GM12878 (cell line): Measurements from ENCODE around the gene TRIM56. TPM values are rescaled to one million over a fixed set of nuclear protein-coding genes. Genes with fewer than 3 reads are reported as not detected.
"Not testable (repeated sequence)": the region's sequence is repeated elsewhere in the genome, so short reads cannot be mapped to it uniquely, and the experiment has no call there.

Experiments used
- ATAC-seq: fragments of 200-7000 bp; cut with Tn5 transposase; 3 replicates; pipeline ENCODE4 v1.9.1; 2020; ENCODE audit warnings: mild to moderate bottlenecking, moderate library complexity
- BruUV-seq: library from RNA; stranded (reverse); fragments of 400-500 nt; replicated peaks from 2 replicates; lab custom pipeline; 2021; lab: Mats Ljungman, UMichigan
- CTCF ChIA-PET: fragments of 300-600 bp; sonication (Branson Sonifier 250); formaldehyde crosslinking; extraction: SDS; loops from one replicate; lab custom pipeline; 2021; ENCODE audit warnings: inconsistent platforms; lab: Yijun Ruan, JAX
- POLR2A ChIA-PET: fragments of 350-600 bp; formaldehyde crosslinking; extraction: SDS; loops from one replicate; lab custom pipeline; 2021; ENCODE audit warnings: inconsistent platforms; lab: Charles Lee
- RAD21 ChIA-PET: fragments of 300-600 bp; sonication (Branson Sonifier 250); formaldehyde crosslinking; loops from one replicate; lab custom pipeline; 2023; ENCODE audit warnings: antibody characterized with exemption; ENCODE audit not compliant: unreplicated experiment; lab: Charles Lee
- SMC1A ChIA-PET: fragments of 300-600 bp; sonication (Branson Sonifier 250); formaldehyde crosslinking; loops from one replicate; lab custom pipeline; 2023; ENCODE audit not compliant: unreplicated experiment, uncharacterized antibody; lab: Charles Lee
- DNase-seq: peaks from one replicate; pipeline ENCODE4 v3.0.0-alpha.2; 2011; ENCODE audit warnings: low read depth, low spot score
- FAIRE-seq: peaks from 3 replicates; lab custom pipeline; 2011; peaks lifted over from hg19 to GRCh38; lab: Jason Lieb, UNC
- H2AFZ ChIP-seq: 2 replicates; pipeline ENCODE4 v1.6.0; 2011; ENCODE audit warnings: low read depth, low read length, control low read depth; ENCODE audit not compliant: control insufficient read depth
- H3K27ac ChIP-seq: 2 replicates; pipeline ENCODE4 v1.5.1; 2011; ENCODE audit warnings: control low read depth; ENCODE audit not compliant: control insufficient read depth, insufficient read depth
- H3K27me3 ChIP-seq, 2 experiments: replicated peaks in 1 of 2; 2 replicates each; pipeline versions ENCODE4 v1.6.0 to v1.6.1; 2011; ENCODE audit warnings: low read length in 1 of 2; ENCODE audit not compliant: control insufficient read depth in 2 of 2, insufficient read depth in 2 of 2
- H3K36me3 ChIP-seq, 2 experiments: 2 replicates each; pipeline ENCODE4 v1.5.1; 2011; ENCODE audit warnings: low read length in 1 of 2; ENCODE audit not compliant: control insufficient read depth in 2 of 2, insufficient read depth in 2 of 2
- H3K4me1 ChIP-seq: 2 replicates; pipeline ENCODE4 v1.6.1; 2011; ENCODE audit warnings: mild to moderate bottlenecking, low read length, moderate library complexity, mixed read lengths; ENCODE audit not compliant: control insufficient read depth, insufficient read depth
- H3K4me2 ChIP-seq: 2 replicates; pipeline ENCODE4 v1.6.0; 2011; ENCODE audit warnings: control low read depth; ENCODE audit not compliant: control insufficient read depth, insufficient read depth
- H3K4me3 ChIP-seq: fragments of 200-600 bp; sonication (generic); 2 replicates; pipeline ENCODE4 v1.5.1; 2016
- H3K79me2 ChIP-seq: 2 replicates; pipeline ENCODE4 v1.6.0; 2011; ENCODE audit warnings: low read length; ENCODE audit not compliant: control insufficient read depth, insufficient read depth
- H3K9ac ChIP-seq: 2 replicates; pipeline ENCODE4 v1.8.0; 2011; ENCODE audit warnings: low read length, control low read depth, mixed read lengths; ENCODE audit not compliant: control insufficient read depth, insufficient read depth
- H3K9me3 ChIP-seq: replicated peaks from 3 replicates; pipeline ENCODE4 v1.5.1; 2011; ENCODE audit warnings: mild to moderate bottlenecking, low read length; ENCODE audit not compliant: control insufficient read depth, insufficient read depth
- H4K20me1 ChIP-seq: 2 replicates; pipeline ENCODE4 v1.6.0; 2011; ENCODE audit not compliant: control insufficient read depth, insufficient read depth
- CBFB ChIP-seq: IDR thresholded peaks from 2 replicates; pipeline ENCODE4 v1.6.1; 2016; ENCODE audit warnings: antibody characterized with exemption, low read depth
- CEBPZ ChIP-seq: fragments of 150-350 bp; IDR thresholded peaks from 2 replicates; pipeline ENCODE4 v1.6.1; 2016; ENCODE audit warnings: low read depth, low read length
- E2F4 ChIP-seq: IDR thresholded peaks from 2 replicates; pipeline ENCODE4 v1.6.1; 2012; ENCODE audit warnings: low read depth, low read length, improper control_type of control experiment
- EED ChIP-seq: sonication (generic); IDR thresholded peaks from 2 replicates; pipeline ENCODE4 v1.6.1; 2016; ENCODE audit warnings: antibody characterized with exemption, low read depth
- HDAC2 ChIP-seq: fragments of 200-600 bp; sonication (generic); IDR thresholded peaks from 2 replicates; pipeline ENCODE4 v1.6.1; 2017
- JUNB ChIP-seq: IDR thresholded peaks from 2 replicates; pipeline ENCODE4 v1.6.1; 2016; ENCODE audit warnings: antibody characterized with exemption, mild to moderate bottlenecking
- KDM1A ChIP-seq: fragments of 200-600 bp; sonication (generic); IDR thresholded peaks from 2 replicates; pipeline ENCODE4 v1.6.1; 2016; ENCODE audit warnings: borderline replicate concordance
- POLR2A ChIP-seq: IDR thresholded peaks from 2 replicates; pipeline ENCODE4 v1.6.1; 2011; ENCODE audit warnings: low read depth, mild to moderate bottlenecking, low read length
- POLR2AphosphoS2 ChIP-seq: IDR thresholded peaks from 2 replicates; pipeline ENCODE4 v1.6.1; 2011; ENCODE audit warnings: low read depth, mild to moderate bottlenecking, low read length, improper control_type of control experiment, moderate library complexity
- SREBF2 ChIP-seq: IDR thresholded peaks from 2 replicates; pipeline ENCODE4 v1.6.1; 2012; ENCODE audit warnings: mild to moderate bottlenecking, low read length
- TCF3 ChIP-seq: IDR thresholded peaks from 2 replicates; pipeline ENCODE4 v1.6.1; 2012; ENCODE audit warnings: low read depth, mild to moderate bottlenecking, low read length, borderline replicate concordance; ENCODE audit not compliant: insufficient read depth
- WGBS: methylation state at CpG from one replicate; pipeline ENCODE4 v1.1.6; 2016; ENCODE audit warnings: low lambda C conversion rate; ENCODE audit not compliant: insufficient replicate concordance, insufficient coverage; ENCODE audit errors: missing lambda C conversion rate; 5-methylcytosine and 5-hydroxymethylcytosine counted together
- in situ Hi-C: fragments of 300-500 bp; cut with MboI; formaldehyde crosslinking; loops from 9 replicates; pipeline ENCODE4 v1.14.3; 2018; ENCODE audit warnings: mixed read lengths
- intact Hi-C: fragments of 100-400 bp; cut with micrococcal nuclease; formaldehyde crosslinking; loops from one replicate; pipeline ENCODE4 v1.14.2; 2022; ENCODE audit not compliant: unreplicated experiment
- polyA plus RNA-seq, 11 experiments: library from polyadenylated mRNA; depleted of rRNA in 4 of 11; unstranded in 6 of 11; stranded (reverse) in 5 of 11; fragments of >200 nt; fragmentation: Nextera tagmentation in 4 of 11; fragmentation: Illumina TruSeq in 1 of 11; extraction: Ambion mirVana in 4 of 11; extraction: Trizol in 1 of 11; gene quantifications; 1 replicate in 1 of 11; 2 replicates in 10 of 11; pipeline versions ENCODE4 v1.2.1 to v1.2.3, GENCODE V29; 2011 to 2016; ENCODE audit warnings: inconsistent platforms in 2 of 11, missing spikeins in 2 of 11, low read depth in 1 of 11
- total RNA-seq, 4 experiments: library from RNA; depleted of rRNA in 3 of 4; stranded (reverse); fragments of >200 nt in 3 of 4; fragmentation: Illumina TruSeq in 1 of 4; extraction: Trizol in 1 of 4; gene quantifications; 2 replicates each; pipeline versions ENCODE4 v1.2.1 to v1.2.3, GENCODE V29; 2013 to 2021

Gene TRIM56
- total and polyA plus RNA-seq, 10 of the 15 experiments (the other 5 are each of a cell fraction or from before 2014, with no cell fraction given): 3.2 to 37.5 (median 11.8) TPM

GRCh38 chr7:101088858-101089529, 3.7 kb downstream of the TRIM56 start (continued):
- TF ChIP-seq CEBPZ: no peak
- TF ChIP-seq E2F4: no peak
- TF ChIP-seq POLR2A: peak; percentile 52; the same call in 1 of the 2 replicates
- TF ChIP-seq KDM1A: no peak
- no peak for TF ChIP-seq JUNB
- no peak for TF ChIP-seq EED

GRCh38 chr7:101089876-101090275, 4.6 kb downstream of the TRIM56 start:
- intact Hi-C loops (loop anchor here (5.0 kb wide), 2 partner anchors 32 to 47 kb away; no protein-coding TSS in a partner anchor), in situ Hi-C loops (no loop called here)
- H3K36me3 ChIP-seq: peaks cover 7 to 11% of the 10 kb centered on the region in 2 experiments; a peak in 3 of 4 replicates
- ChIA-PET SMC1A (interaction anchor here (0.7 kb wide), 1 partner anchor 135 kb away, joined by 3 read pairs; no protein-coding TSS in a partner anchor), POLR2A (interaction anchor here (0.6 kb wide), 1 partner anchor 503 kb away, joined by 6 read pairs; no protein-coding TSS in a partner anchor), CTCF (interaction anchor here (1.2 to 1.6 kb wide), 2 partner anchors 12 to 48 kb away, joined by 4 to 7 read pairs; no protein-coding TSS in a partner anchor), RAD21 (no interaction called here)
- DNase-seq: no peak
- TF ChIP-seq POLR2AphosphoS2: no peak
- no peak for TF ChIP-seq SREBF2
- no peak for TF ChIP-seq HDAC2
- no peak for TF ChIP-seq CBFB
- TF ChIP-seq TCF3: no peak
- H3K9ac ChIP-seq: no peak overlapping the region
- FAIRE-seq: no peak
- no peak overlapping the region for H2AFZ ChIP-seq
- H3K9me3 ChIP-seq: no peaks in the 10 kb centered on the region
- peaks cover 10% of the 10 kb centered on the region for H3K4me1 ChIP-seq
- ATAC-seq: no peak
- 0 out of 2 replicates have a peak, but pooled peaks cover 3% of the 10 kb centered on the region for H4K20me1 ChIP-seq
- TSS peak; percentile 46 for BruUV-seq
- peak overlapping the region; percentile 63; the same call in 1 of the 2 replicates for H3K4me2 ChIP-seq
- H3K4me3 ChIP-seq: no peak overlapping the region
- peaks cover 36% of the 10 kb centered on the region for H3K79me2 ChIP-seq
- 86% methylated on average over 9 of the region's 9 CpGs for WGBS
- H3K27ac ChIP-seq: no peak overlapping the region
- no peaks in the 10 kb centered on the region for H3K27me3 ChIP-seq

GRCh38 chr7:101092266-101092905, 7.1 kb downstream of the TRIM56 start:
- H3K9ac ChIP-seq, FAIRE-seq, H3K27ac ChIP-seq, RAD21 ChIA-PET, CTCF ChIA-PET, in situ Hi-C loops, H3K27me3 ChIP-seq, H3K4me2 ChIP-seq, H3K4me1 ChIP-seq, BruUV-seq, H2AFZ ChIP-seq, DNase-seq, H4K20me1 ChIP-seq, intact Hi-C loops, H3K4me3 ChIP-seq, H3K9me3 ChIP-seq, POLR2A ChIA-PET, ATAC-seq, SMC1A ChIA-PET: not testable (repeated sequence)
- Histone ChIP-seq H3K36me3 (peaks cover under 1 to 11% of the 10 kb centered on the region in 2 experiments; a peak in 3 of 4 replicates), H3K79me2 (peaks cover 14% of the 10 kb centered on the region)
- 93% methylated on average over 16 of the region's 53 CpGs for WGBS
